ENCODE results near the gene THOC1.

DNA sequence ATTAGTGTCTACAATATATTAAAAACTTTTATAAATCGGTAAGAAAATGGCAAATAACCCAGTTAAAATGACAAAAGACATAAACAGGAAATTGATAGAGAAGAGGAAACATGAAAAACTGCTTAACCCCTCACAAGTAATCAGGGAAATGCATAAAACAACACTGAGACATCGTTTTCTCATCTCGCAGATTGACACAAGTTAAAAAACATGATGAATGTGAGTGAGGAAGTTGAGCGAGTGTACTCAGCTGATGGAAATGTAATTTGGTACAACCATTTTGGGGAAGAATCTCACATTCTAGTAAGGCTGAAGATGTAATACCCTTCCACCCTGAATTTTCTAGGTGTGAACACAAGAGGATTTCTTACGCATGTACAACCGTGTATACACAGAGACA is 18.0 kb upstream of the THOC1 start:
- TF ChIP-seq, protein P1, sequence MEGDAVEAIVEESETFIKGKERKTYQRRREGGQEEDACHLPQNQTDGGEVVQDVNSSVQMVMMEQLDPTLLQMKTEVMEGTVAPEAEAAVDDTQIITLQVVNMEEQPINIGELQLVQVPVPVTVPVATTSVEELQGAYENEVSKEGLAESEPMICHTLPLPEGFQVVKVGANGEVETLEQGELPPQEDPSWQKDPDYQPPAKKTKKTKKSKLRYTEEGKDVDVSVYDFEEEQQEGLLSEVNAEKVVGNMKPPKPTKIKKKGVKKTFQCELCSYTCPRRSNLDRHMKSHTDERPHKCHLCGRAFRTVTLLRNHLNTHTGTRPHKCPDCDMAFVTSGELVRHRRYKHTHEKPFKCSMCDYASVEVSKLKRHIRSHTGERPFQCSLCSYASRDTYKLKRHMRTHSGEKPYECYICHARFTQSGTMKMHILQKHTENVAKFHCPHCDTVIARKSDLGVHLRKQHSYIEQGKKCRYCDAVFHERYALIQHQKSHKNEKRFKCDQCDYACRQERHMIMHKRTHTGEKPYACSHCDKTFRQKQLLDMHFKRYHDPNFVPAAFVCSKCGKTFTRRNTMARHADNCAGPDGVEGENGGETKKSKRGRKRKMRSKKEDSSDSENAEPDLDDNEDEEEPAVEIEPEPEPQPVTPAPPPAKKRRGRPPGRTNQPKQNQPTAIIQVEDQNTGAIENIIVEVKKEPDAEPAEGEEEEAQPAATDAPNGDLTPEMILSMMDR (IDR thresholded peaks at IDR 0.05 in 8 of 11, conservative IDR thresholded peaks at IDR 0.05 in 3 of 11) = no peak
- TF ChIP-seq POLR2A (IDR thresholded peaks at IDR 0.05) (no peak), POLR2AphosphoS5 (IDR thresholded peaks at IDR 0.05) (no peak)

Data from spleen (tissue), 7 donors.